Nephron progenitor cell (in vitro differentiated cells): ENCODE data around the gene SYCP2L.
"Not testable (repeated sequence)": the region's sequence is repeated elsewhere in the genome, so short reads cannot be mapped to it uniquely, and the experiment has no call there.

ENCODE experiments used
- DNase-seq: peaks from one replicate; pipeline ENCODE4 v3.0.0; 2021
- H3K27ac Mint-ChIP-seq: 2 replicates; pipeline ENCODE4 v1.8.0; 2021; ENCODE audit warnings: mild to moderate bottlenecking, moderate library complexity, mixed read lengths
- H3K27me3 Mint-ChIP-seq: 2 replicates; pipeline ENCODE4 v1.8.0; 2021; ENCODE audit warnings: mild to moderate bottlenecking, low read depth, mixed read lengths; ENCODE audit not compliant: poor library complexity
- H3K36me3 Mint-ChIP-seq: 2 replicates; pipeline ENCODE4 v1.8.0; 2021; ENCODE audit warnings: low read depth, mixed read lengths
- H3K4me1 Mint-ChIP-seq: 2 replicates; pipeline ENCODE4 v1.8.0; 2021; ENCODE audit warnings: mixed read lengths
- H3K4me3 Mint-ChIP-seq: 2 replicates; pipeline ENCODE4 v1.8.0; 2021; ENCODE audit warnings: mild to moderate bottlenecking, moderate library complexity, mixed read lengths
- H3K9me3 Mint-ChIP-seq: 2 replicates; pipeline ENCODE4 v1.8.0; 2021; ENCODE audit warnings: mild to moderate bottlenecking, moderate library complexity, mixed read lengths
- CTCF ChIP-seq: fragments of 200-600 bp; sonication (generic); IDR thresholded peaks from 2 replicates; pipeline ENCODE4 v1.5.0; 2021; ENCODE audit warnings: antibody characterized with exemption

SYCP2L gene

GRCh38 chr6:10847684-10848083 is 39.2 kb upstream of the SYCP2L start:
- Mint-ChIP-seq H3K27me3 (peaks cover 24% of the 10 kb centered on the region), H3K9me3 (peaks cover 30% of the 10 kb centered on the region), H3K36me3 (peaks cover 16% of the 10 kb centered on the region), H3K4me3 (no peak overlapping the region), H3K4me1 (peaks cover 29% of the 10 kb centered on the region), H3K27ac (no peak overlapping the region)
- TF ChIP-seq CTCF: peak; percentile 8
- DNase-seq: no peak

GRCh38 chr6:10849901-10850300 is 37.0 kb upstream of the SYCP2L start:
- Mint-ChIP-seq H3K36me3 (peaks cover 19% of the 10 kb centered on the region), H3K4me1 (peaks cover 29% of the 10 kb centered on the region), H3K4me3 (no peak overlapping the region), H3K9me3 (peaks cover 34% of the 10 kb centered on the region), H3K27ac (no peak overlapping the region), H3K27me3 (peaks cover 17% of the 10 kb centered on the region)
- TF ChIP-seq CTCF: no peak
- DNase-seq: no peak

- H3K4me3 Mint-ChIP-seq: no peak overlapping the region
- peaks cover 38% of the 10 kb centered on the region for H3K9me3 Mint-ChIP-seq
- H3K27me3 Mint-ChIP-seq: peaks cover 14% of the 10 kb centered on the region
- DNase-seq: no peak
- peaks cover 19% of the 10 kb centered on the region for H3K36me3 Mint-ChIP-seq
- H3K4me1 Mint-ChIP-seq: peaks cover 29% of the 10 kb centered on the region
- no peak for TF ChIP-seq CTCF
- peak overlapping the region; percentile 82 for H3K27ac Mint-ChIP-seq
Measured at GRCh38 chr6:10850728-10851127, 36.1 kb upstream of the SYCP2L start.

- peaks cover 10% of the 10 kb centered on the region for H3K27me3 Mint-ChIP-seq
- H3K4me1 Mint-ChIP-seq: peaks cover 24% of the 10 kb centered on the region
Measured at GRCh38 chr6:10852361-10852960, 34.4 kb upstream of the SYCP2L start.

GRCh38 chr6:10853849-10854300 is 33.0 kb upstream of the SYCP2L start:
- Mint-ChIP-seq H3K27me3 (peaks cover 13% of the 10 kb centered on the region), H3K9me3 (peaks cover 42% of the 10 kb centered on the region), H3K36me3 (peaks cover 19% of the 10 kb centered on the region), H3K4me1 (peaks cover 24% of the 10 kb centered on the region)
- not testable (repeated sequence) for H3K4me3 Mint-ChIP-seq, DNase-seq, H3K27ac Mint-ChIP-seq

More at GRCh38 chr6:10852361-10852960, 34.4 kb upstream of the SYCP2L start:
- H3K27ac Mint-ChIP-seq: peak overlapping the region; percentile 57
- no peak for DNase-seq
- no peak overlapping the region for H3K4me3 Mint-ChIP-seq
- no peak for TF ChIP-seq CTCF
- peaks cover 19% of the 10 kb centered on the region for H3K36me3 Mint-ChIP-seq
- H3K9me3 Mint-ChIP-seq: peaks cover 42% of the 10 kb centered on the region

GRCh38 chr6:10854922-10855632 is 31.8 kb upstream of the SYCP2L start:
- peaks cover 16% of the 10 kb centered on the region for H3K4me1 Mint-ChIP-seq
- no peak for TF ChIP-seq CTCF
- H3K27me3 Mint-ChIP-seq: peaks cover 13% of the 10 kb centered on the region
- H3K9me3 Mint-ChIP-seq: peaks cover 42% of the 10 kb centered on the region
- peaks cover 19% of the 10 kb centered on the region for H3K36me3 Mint-ChIP-seq
- H3K27ac Mint-ChIP-seq: no peak overlapping the region
- no peak overlapping the region for H3K4me3 Mint-ChIP-seq
- DNase-seq: no peak
